GM13977 (cell line): ENCODE results near the gene DTNB.

ENCODE experiments used
- DNase-seq: peaks from one replicate; pipeline ENCODE4 v3.0.0; 2012; ENCODE audit warnings: low spot score
- CTCF ChIP-seq: IDR thresholded peaks from 2 replicates; pipeline ENCODE4 v1.5.1; 2012; ENCODE audit warnings: mild to moderate bottlenecking, control low read depth; ENCODE audit not compliant: insufficient read depth; ENCODE audit errors: extremely low read depth, missing control alignments
- in situ Hi-C: fragments of 300-500 bp; cut with MboI; formaldehyde crosslinking; loops from one replicate; pipeline ENCODE4 v1.12.0; 2022; ENCODE audit warnings: low sequenced_read_pairs, low pct_unique_long_range_greater_than_20kb, mixed read lengths, inconsistent platforms; ENCODE audit not compliant: unreplicated experiment

Gene DTNB

DNA sequence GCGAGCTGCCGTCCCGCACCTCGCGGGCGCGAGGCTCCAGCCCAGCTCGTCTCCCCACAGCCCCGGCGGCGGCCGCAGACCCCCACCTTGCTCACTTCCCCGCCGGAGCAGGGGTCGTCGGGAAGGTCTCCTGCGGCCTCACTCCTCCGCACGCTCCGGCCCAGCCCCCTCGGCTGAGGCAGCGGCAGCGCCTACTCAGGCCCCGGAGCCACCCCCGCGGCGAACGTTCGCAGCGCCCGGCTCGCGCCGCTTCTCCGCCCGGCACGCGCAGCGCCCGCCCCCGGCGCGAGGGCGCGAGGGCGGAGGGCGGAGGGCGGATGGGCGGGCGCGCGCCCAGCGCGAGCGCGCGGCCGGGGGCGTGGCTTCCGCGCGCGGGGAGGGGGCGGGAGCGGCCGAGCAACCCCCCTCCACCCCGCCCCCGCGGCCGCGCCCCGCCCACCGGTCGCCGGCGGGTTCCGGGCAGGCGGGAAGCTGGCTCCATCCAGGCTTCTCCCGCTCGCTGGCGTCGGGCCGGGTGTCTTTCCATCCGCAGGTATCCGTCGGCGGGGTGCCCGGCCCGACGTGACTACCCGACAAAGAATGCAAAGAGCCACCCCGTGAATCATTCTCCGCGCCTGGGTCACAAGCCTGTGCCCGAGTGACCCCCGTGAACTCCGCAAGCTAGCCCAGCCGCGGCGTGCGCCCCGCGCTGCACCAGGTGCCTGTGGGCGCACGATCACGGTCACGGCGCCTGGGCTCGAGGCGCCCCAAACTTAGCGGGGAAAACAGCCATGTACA, at the start of gene DTNB:
TSS of gene DTNB (minus strand) at position 278 of the 777 bp plus-strand sequence. CDS start 20,917 bp downstream, outside the sequence.
- TF ChIP-seq CTCF, result no peak
- in situ Hi-C loops, result no loop called here
- peak; percentile 94 for DNase-seq

DNA sequence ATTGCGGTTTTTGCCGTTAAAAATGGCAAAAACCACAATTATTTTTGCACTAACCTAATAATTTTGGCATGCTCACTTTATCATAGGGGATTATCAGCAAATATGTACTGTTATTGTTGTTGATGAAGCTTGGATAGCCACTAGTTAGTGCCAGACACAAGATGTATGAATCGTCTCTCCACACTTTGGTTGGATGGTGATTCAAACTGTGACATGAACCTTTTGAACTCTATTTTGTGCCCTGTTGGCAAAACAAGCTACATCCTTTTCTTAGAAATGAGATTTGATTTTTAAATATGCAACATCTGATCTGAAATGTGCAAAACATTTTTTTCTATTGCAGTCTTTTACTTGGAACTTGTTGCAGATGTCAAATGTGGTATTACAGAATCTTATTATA, 48.8 kb upstream of the DTNB start:
- in situ Hi-C loops, result no loop called here
- DNase-seq, result no peak
- TF ChIP-seq CTCF, result no peak

DNA sequence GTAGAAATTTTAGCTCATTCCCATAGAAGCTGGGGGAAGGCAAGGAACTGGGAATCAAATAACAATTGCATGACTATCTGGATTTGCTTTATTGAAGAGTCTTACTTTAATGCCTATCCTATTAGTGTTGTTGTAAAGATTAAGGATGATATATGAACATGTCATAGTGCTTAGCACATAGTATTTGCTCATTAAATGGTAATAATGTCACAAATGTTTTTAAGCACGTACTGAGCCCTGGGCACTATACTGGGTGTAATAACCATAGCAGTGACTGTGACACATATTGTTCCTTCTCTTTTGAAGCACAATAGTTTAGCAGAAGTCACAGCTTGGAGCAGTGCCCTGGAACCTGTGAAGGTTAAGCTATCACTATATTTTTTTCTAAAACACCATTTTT, 47.2 kb upstream of the DTNB start:
- in situ Hi-C loops, result no loop called here
- no peak for DNase-seq
- TF ChIP-seq CTCF, result no peak

- no peak for DNase-seq
- no peak for TF ChIP-seq CTCF
- in situ Hi-C loops, result no loop called here
These were observed 41.4 kb upstream of the DTNB start for GRCh38 chr2:25714740-25715139.

- in situ Hi-C loops, result no loop called here
- no peak for DNase-seq
- TF ChIP-seq CTCF, result no peak
These were observed 39.1 kb upstream of the DTNB start for GRCh38 chr2:25712455-25712854.

DNA sequence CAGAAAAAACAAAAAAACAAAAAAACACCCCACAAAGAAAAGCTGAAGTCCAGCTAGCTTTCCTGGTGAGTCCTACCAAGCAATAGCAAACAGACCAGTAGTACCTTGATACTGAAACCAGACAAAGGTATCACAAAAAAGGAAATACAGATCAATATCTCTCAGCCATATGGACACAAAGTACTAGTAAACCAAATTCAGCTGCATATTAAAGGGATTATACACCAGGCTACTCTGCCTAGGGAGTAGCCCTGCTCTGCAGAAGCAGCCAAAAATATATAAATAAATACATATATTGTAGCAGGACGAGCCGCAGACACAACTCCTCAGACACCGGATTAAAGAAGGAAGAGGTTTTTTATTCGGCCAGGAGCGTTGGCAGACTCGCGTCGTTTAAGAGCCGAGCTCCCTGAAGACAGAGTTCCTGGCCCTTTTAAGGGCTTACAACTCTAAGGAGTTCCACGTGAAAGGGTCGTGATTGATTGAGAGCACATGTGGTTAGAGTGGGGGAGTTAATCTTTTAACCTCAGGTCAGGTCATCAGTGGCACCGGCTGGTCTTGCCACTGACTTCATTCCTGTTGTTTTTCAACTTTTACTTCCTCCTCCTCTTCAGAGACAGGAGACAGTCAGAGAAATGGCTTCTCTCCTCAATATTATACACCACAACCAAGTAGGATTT, 38.4 kb upstream of the DTNB start:
- no peak for DNase-seq
- TF ChIP-seq CTCF, result no peak
- in situ Hi-C loops, result no loop called here
